Tibial artery (tissue), 4 donors: ENCODE data around the gene CWC27.

Source experiments
- DNase-seq, 2 donors: peaks; one replicate each; pipeline ENCODE4 v3.0.0-alpha.2; 2019
- H3K27ac ChIP-seq, 2 donors: fragments of 200-600 bp; sonication (generic) in 1 of 2; 1 replicate in 1 of 2; 2 replicates in 1 of 2; pipeline ENCODE4 v1.5.1; 2018 to 2019; ENCODE audit warnings: mild to moderate bottlenecking in 1 of 2
- H3K27me3 ChIP-seq, 2 donors: fragments of 200-600 bp; sonication (generic) in 1 of 2; one replicate each; pipeline versions ENCODE4 v1.5.1 to v1.6.0; 2016 to 2019
- H3K36me3 ChIP-seq, 3 donors: fragments of 200-600 bp; sonication (generic) in 2 of 3; one replicate each; pipeline ENCODE4 v1.5.1; 2016 to 2019; ENCODE audit warnings: mild to moderate bottlenecking in 2 of 3
- H3K4me1 ChIP-seq, 4 donors: fragments of 200-600 bp; sonication (generic) in 2 of 4; 1 replicate in 3 of 4; 2 replicates in 1 of 4; pipeline ENCODE4 v1.5.1; 2016 to 2019
- H3K4me3 ChIP-seq, 2 donors: fragments of 200-600 bp; sonication (generic) in 1 of 2; 1 replicate in 1 of 2; 2 replicates in 1 of 2; pipeline ENCODE4 v1.5.1; 2018 to 2019; ENCODE audit warnings: mild to moderate bottlenecking in 2 of 2
- H3K9me3 ChIP-seq, 3 donors: fragments of 200-600 bp; sonication (generic) in 1 of 3; one replicate each; pipeline ENCODE4 v1.5.1; 2016 to 2019
- intact Hi-C: fragments of 100-400 bp; cut with DNase I; formaldehyde crosslinking; loops from one replicate; pipeline ENCODE4 v1.15.0; 2023; ENCODE audit warnings: low total_unique reads
- TF ChIP-seq, protein P1 (sequence below), 2 experiments: fragments of 200-600 bp in 1 of 2; fragments of 450-650 bp in 1 of 2; IDR thresholded peaks; one replicate each; pipeline ENCODE4 v1.5.1; 2017 to 2019; ENCODE audit warnings: antibody characterized with exemption in 2 of 2, mild to moderate bottlenecking in 1 of 2, moderate library complexity in 1 of 2

Gene CWC27

DNA sequence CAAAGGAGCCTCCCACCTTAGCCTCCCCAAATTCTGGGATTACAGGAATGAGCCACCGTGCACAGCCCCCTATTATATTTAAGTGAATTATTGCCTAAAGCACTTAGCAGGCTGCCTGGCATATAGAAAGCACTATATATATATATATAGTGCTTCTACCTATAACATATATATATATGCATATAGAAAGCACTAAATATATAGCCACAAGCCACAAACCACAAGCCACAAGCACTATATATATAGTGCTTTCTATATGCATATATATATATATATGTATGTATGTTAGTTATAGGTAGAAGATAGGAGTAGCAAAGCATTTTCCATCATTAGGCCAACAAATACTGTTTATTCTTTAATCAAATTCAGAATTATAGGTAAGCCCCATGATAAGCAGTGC is 185.8 kb downstream of the CWC27 start:
- Histone ChIP-seq H3K4me1 (no peaks in the 10 kb centered on the region), H3K27ac (no peak overlapping the region), H3K27me3 (no peaks in the 10 kb centered on the region), H3K4me3 (no peak overlapping the region), H3K36me3 (no peaks in the 10 kb centered on the region), H3K9me3 (no peaks in the 10 kb centered on the region)
- DNase-seq = no peak
- intact Hi-C loops = no loop called here
- TF ChIP-seq, protein P1, sequence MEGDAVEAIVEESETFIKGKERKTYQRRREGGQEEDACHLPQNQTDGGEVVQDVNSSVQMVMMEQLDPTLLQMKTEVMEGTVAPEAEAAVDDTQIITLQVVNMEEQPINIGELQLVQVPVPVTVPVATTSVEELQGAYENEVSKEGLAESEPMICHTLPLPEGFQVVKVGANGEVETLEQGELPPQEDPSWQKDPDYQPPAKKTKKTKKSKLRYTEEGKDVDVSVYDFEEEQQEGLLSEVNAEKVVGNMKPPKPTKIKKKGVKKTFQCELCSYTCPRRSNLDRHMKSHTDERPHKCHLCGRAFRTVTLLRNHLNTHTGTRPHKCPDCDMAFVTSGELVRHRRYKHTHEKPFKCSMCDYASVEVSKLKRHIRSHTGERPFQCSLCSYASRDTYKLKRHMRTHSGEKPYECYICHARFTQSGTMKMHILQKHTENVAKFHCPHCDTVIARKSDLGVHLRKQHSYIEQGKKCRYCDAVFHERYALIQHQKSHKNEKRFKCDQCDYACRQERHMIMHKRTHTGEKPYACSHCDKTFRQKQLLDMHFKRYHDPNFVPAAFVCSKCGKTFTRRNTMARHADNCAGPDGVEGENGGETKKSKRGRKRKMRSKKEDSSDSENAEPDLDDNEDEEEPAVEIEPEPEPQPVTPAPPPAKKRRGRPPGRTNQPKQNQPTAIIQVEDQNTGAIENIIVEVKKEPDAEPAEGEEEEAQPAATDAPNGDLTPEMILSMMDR (IDR thresholded peaks at IDR 0.05) = no peak

GRCh38 chr5:64958757-64959391 is 190.1 kb downstream of the CWC27 start:
- intact Hi-C loops = no loop called here
- Histone ChIP-seq H3K27me3 (no peaks in the 10 kb centered on the region), H3K9me3 (peaks cover 0 to 14% (median 7%) of the 10 kb centered on the region in 3 donors), H3K27ac (no peak overlapping the region), H3K36me3 (no peaks in the 10 kb centered on the region), H3K4me3 (no peak overlapping the region), H3K4me1 (no peaks in the 10 kb centered on the region)
- TF ChIP-seq, protein P1 (IDR thresholded peaks at IDR 0.05) = peak; percentile 58 to 64
- DNase-seq = no peak

DNA sequence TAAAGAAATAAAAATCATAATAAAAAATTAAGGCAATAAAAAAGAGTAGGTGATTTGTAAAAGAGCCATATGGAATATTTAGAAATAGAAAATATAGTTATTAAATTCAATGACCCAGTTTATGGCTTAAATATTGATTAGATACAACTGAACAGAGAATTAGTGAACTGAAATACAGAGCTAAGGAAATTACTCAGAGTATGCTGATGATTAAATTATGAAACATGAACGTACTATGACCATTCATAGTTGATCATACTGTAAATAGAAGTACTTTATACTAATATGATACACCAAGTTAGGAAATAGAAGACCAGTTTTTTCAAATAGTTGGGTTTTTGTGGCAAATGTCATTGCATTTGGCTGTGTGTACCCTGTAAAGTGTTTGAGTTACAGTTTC is 194.5 kb downstream of the CWC27 start:
- intact Hi-C loops = loop anchor here (5.0 to 10.0 kb wide), 2 partner anchors 142 to 519 kb away; partner anchors contain the start of gene ADAMTS6
- no peak overlapping the region for H3K27ac ChIP-seq
- no peaks in the 10 kb centered on the region for H3K36me3 ChIP-seq
- no peak for DNase-seq
- no peaks in the 10 kb centered on the region for H3K27me3 ChIP-seq
- H3K4me1 ChIP-seq = no peaks in the 10 kb centered on the region
- TF ChIP-seq, protein P1 (IDR thresholded peaks at IDR 0.05) = no peak
- H3K4me3 ChIP-seq = no peak overlapping the region
- peaks cover 0 to 16% (median 7%) of the 10 kb centered on the region in 3 donors for H3K9me3 ChIP-seq

DNA sequence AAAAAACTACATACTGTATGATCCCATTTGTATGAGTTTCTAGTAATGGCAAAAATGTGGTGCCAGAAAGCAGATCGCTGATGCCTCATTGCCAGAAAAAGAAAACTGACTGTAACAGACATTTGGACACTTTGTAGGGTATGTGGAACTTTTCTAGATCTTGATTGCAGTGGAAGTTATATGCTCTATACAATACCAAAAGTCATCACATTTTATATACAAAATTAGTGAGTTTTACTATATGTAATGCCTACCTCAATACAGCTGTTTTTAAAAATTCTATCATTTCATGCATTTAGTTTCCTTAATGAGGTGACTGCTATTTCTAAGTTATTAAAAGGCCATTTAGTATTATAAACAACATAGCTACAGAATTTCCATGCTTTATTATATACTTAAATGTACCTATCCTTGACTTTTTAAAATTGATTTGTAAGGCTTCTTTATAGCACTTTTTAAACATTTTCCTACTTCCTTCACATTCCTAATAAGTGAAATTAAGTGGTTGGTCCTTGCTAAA is 199.9 kb downstream of the CWC27 start:
- intact Hi-C loops = loop anchor here (10.0 kb wide), 1 partner anchor 136 kb away; no protein-coding TSS in a partner anchor
- peaks cover 0 to 4% (median 2%) of the 10 kb centered on the region in 3 donors for H3K9me3 ChIP-seq

GRCh38 chr5:64969578-64969977 is 200.8 kb downstream of the CWC27 start:
- intact Hi-C loops = loop anchor here (10.0 kb wide), 1 partner anchor 135 kb away; no protein-coding TSS in a partner anchor
- TF ChIP-seq, protein P1 (IDR thresholded peaks at IDR 0.05) = no peak
- no peaks in the 10 kb centered on the region for H3K27me3 ChIP-seq

More for the DNA sequence above, 199.9 kb downstream of the CWC27 start:
- Histone ChIP-seq H3K4me3 (no peak overlapping the region), H3K27ac (no peak overlapping the region), H3K36me3 (peaks cover 0 to 8% (median 0%) of the 10 kb centered on the region in 3 donors), H3K4me1 (peaks cover 0 to 10% (median 3%) of the 10 kb centered on the region in 4 donors), H3K27me3 (no peaks in the 10 kb centered on the region)
- TF ChIP-seq, protein P1 (IDR thresholded peaks at IDR 0.05) = no peak
- no peak for DNase-seq

More at GRCh38 chr5:64969578-64969977, 200.8 kb downstream of the CWC27 start:
- Histone ChIP-seq H3K27ac (no peak overlapping the region), H3K9me3 (no peaks in the 10 kb centered on the region), H3K36me3 (peaks cover 0 to 9% (median 0%) of the 10 kb centered on the region in 3 donors), H3K4me1 (peaks cover 0 to 13% (median 3%) of the 10 kb centered on the region in 4 donors), H3K4me3 (no peak overlapping the region)
- no peak for DNase-seq
